Measurements from ENCODE around the gene TRIM51. TPM values are rescaled to one million over a fixed set of nuclear protein-coding genes. Genes with fewer than 3 reads are reported as not detected.
A peak's percentile ranks its signal among the peaks of the same experiment; 100 is the strongest.

TRIM51 gene
- total RNA-seq, 2 experiments from 2014 or later, result not detected

DNA sequence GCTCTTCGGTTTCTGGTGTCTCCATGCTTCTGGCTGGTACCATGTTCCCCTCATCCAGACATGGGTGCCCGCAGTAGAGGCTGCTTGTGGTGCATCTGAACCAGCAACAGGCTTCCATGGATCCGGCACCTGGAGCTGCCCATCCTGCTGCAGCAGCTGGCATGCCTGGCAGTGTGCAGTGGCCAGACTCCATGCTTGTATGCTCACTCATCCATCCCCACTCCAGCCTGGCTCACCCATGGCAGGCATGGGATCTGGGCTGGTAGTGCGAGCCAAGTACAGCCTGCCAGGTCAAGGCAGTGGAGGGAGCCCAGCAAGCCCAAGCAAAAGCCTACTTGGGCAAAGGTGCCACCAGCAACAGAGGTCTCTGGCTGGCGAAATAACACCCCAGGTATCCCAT, 37.4 kb downstream of the TRIM51 start:
- peak in 1 of 14 experiments; percentile 5 for DNase-seq
- H3K27me3 Mint-ChIP-seq, result no peaks in the 10 kb centered on the region
- no peak overlapping the region for H3K27ac Mint-ChIP-seq
- H3K27ac ChIP-seq (ENCODE audit: low read depth in 1 of 2, low read length in 2 of 2), result no peak overlapping the region
- H3K4me1 ChIP-seq (ENCODE audit: insufficient read depth, low read length), result no peaks in the 10 kb centered on the region
- H3K36me3 ChIP-seq (ENCODE audit: insufficient read depth, low read length), result no peaks in the 10 kb centered on the region
- TF ChIP-seq, protein P1, sequence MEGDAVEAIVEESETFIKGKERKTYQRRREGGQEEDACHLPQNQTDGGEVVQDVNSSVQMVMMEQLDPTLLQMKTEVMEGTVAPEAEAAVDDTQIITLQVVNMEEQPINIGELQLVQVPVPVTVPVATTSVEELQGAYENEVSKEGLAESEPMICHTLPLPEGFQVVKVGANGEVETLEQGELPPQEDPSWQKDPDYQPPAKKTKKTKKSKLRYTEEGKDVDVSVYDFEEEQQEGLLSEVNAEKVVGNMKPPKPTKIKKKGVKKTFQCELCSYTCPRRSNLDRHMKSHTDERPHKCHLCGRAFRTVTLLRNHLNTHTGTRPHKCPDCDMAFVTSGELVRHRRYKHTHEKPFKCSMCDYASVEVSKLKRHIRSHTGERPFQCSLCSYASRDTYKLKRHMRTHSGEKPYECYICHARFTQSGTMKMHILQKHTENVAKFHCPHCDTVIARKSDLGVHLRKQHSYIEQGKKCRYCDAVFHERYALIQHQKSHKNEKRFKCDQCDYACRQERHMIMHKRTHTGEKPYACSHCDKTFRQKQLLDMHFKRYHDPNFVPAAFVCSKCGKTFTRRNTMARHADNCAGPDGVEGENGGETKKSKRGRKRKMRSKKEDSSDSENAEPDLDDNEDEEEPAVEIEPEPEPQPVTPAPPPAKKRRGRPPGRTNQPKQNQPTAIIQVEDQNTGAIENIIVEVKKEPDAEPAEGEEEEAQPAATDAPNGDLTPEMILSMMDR (IDR thresholded peaks at IDR 0.05), result no peak
- ATAC-seq (ENCODE audit: poor library complexity), result no peak
- H3K4me3 Mint-ChIP-seq, result no peak overlapping the region
- intact Hi-C loops (cut with DNase I, micrococcal nuclease), result no loop called here
- H3K27me3 ChIP-seq (ENCODE audit: control insufficient read depth in 1 of 2, insufficient read depth in 2 of 2, low read length in 2 of 2), result no peaks in the 10 kb centered on the region
- no peaks in the 10 kb centered on the region for H3K4me1 Mint-ChIP-seq (ENCODE audit: low read depth)
- H3K36me3 Mint-ChIP-seq (ENCODE audit: low read depth), result no peaks in the 10 kb centered on the region
- H3K4me3 ChIP-seq (ENCODE audit: low read length), result no peak overlapping the region
- ChIA-PET CTCF (no interaction called here), POLR2A (no interaction called here)
- peaks cover 0 to 16% of the 10 kb centered on the region in 2 experiments for H3K9me3 ChIP-seq (ENCODE audit: control insufficient read depth in 1 of 2, insufficient read depth in 1 of 2, low read length in 2 of 2)
- peaks cover 10% of the 10 kb centered on the region for H3K9me3 Mint-ChIP-seq

DNA sequence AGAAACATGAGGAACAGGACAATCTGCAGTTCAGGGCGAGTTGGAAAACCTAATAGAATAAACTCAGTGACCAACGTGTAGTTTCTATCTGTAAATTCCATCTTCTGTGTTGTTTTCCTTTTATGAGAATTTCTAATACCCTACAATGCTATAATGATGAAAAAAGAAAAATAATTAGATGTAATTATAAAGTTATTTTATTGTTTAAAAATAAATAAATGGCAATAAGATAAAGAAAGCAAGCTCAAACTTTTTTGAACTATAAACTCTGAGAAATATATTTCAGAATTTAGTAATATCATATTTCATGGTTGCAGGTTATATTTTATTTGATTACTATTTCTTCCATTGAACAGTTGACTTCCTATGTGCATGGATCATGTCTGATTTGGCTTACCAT, 53.2 kb downstream of the TRIM51 start, which contains the start of gene OR5I1:
Gene OR5I1 (minus strand): TSS at position 101 of the 400 bp plus-strand sequence. CDS start 0 bp downstream, at position 101.
- ATAC-seq (ENCODE audit: poor library complexity) (no peak), DNase-seq (no peak)
- no peak within 1 kb of the TSS for H3K27ac Mint-ChIP-seq
- no peaks in the 10 kb centered on the region for H3K27me3 ChIP-seq (ENCODE audit: control insufficient read depth in 1 of 2, insufficient read depth in 2 of 2, low read length in 2 of 2)
- no peaks in the 10 kb centered on the region for H3K9me3 ChIP-seq (ENCODE audit: control insufficient read depth in 1 of 2, insufficient read depth in 1 of 2, low read length in 2 of 2)
- no peaks in the 10 kb centered on the region for H3K27me3 Mint-ChIP-seq
- intact Hi-C loops (cut with DNase I, micrococcal nuclease), result no loop called here
- no peak within 1 kb of the TSS for H3K27ac ChIP-seq (ENCODE audit: low read depth in 1 of 2, low read length in 2 of 2)
- no peaks in the 10 kb centered on the region for H3K4me1 ChIP-seq (ENCODE audit: insufficient read depth, low read length)
- TF ChIP-seq, protein P1 (IDR thresholded peaks at IDR 0.05), result no peak
- no peaks in the 10 kb centered on the region for H3K36me3 ChIP-seq (ENCODE audit: insufficient read depth, low read length)
- no peak within 1 kb of the TSS for H3K4me3 ChIP-seq (ENCODE audit: low read length)
- H3K36me3 Mint-ChIP-seq (ENCODE audit: low read depth), result no peaks in the 10 kb centered on the region
- ChIA-PET POLR2A (no interaction called here), CTCF (no interaction called here)
- peaks cover 8% of the 10 kb centered on the region for H3K9me3 Mint-ChIP-seq
- H3K4me3 Mint-ChIP-seq, result no peak within 1 kb of the TSS
- no peaks in the 10 kb centered on the region for H3K4me1 Mint-ChIP-seq (ENCODE audit: low read depth)

Other genes with a start within 250 kb of the TRIM51 start
- not detected for gene OR4P4, start 248.2 kb upstream of the TRIM51 start, total RNA-seq
- not detected for gene OR4S2, start 235.0 kb upstream of the TRIM51 start, total RNA-seq
- gene OR4C6, start 221.1 kb upstream of the TRIM51 start, total RNA-seq, result not detected
- not detected for gene OR5D13, start 109.9 kb upstream of the TRIM51 start, total RNA-seq
- not detected for gene OR5D14, start 87.7 kb upstream of the TRIM51 start, total RNA-seq
- gene OR5L1, start 71.9 kb upstream of the TRIM51 start, total RNA-seq, result not detected
- not detected for gene OR5D18, start 63.7 kb upstream of the TRIM51 start, total RNA-seq
- gene OR5L2, start 56.1 kb upstream of the TRIM51 start, total RNA-seq, result not detected
- not detected for gene OR5D16, start 44.5 kb upstream of the TRIM51 start, total RNA-seq
- not detected for gene OR5W2, start 31.3 kb downstream of the TRIM51 start, total RNA-seq
- gene OR5I1, start 53.1 kb downstream of the TRIM51 start, total RNA-seq, result not detected
- not detected for gene OR10AG1, start 86.6 kb downstream of the TRIM51 start, total RNA-seq
- gene OR5F1, start 111.3 kb downstream of the TRIM51 start, total RNA-seq, result not detected
- not detected for gene OR5AS1, start 144.4 kb downstream of the TRIM51 start, total RNA-seq
- not detected for gene OR8I2, start 210.0 kb downstream of the TRIM51 start, total RNA-seq
- gene OR8H2, start 220.4 kb downstream of the TRIM51 start, total RNA-seq, result not detected
- not detected for gene OR8H3, start 239.1 kb downstream of the TRIM51 start, total RNA-seq